Fibroblast of skin of left quadriceps (primary cell): ENCODE measurements around the gene THRA.

Experiments
- DNase-seq, 2 experiments: peaks; one replicate each; pipeline ENCODE4 v3.0.0-alpha.2; 2013; ENCODE audit warnings: low read depth in 2 of 2

THRA gene

GRCh38 chr17:40084477-40084876 is 21.7 kb downstream of the THRA start:
- no peak for DNase-seq

GRCh38 chr17:40086150-40087044 is 23.6 kb downstream of the THRA start:
- no peak for DNase-seq

- DNase-seq, result no peak
Observed at GRCh38 chr17:40087049-40087794, 24.5 kb downstream of the THRA start.

GRCh38 chr17:40087903-40088718 is 25.3 kb downstream of the THRA start:
- no peak for DNase-seq

GRCh38 chr17:40089077-40089895 is 26.5 kb downstream of the THRA start:
- DNase-seq, result no peak

- DNase-seq, result no peak
Observed at GRCh38 chr17:40090237-40091119, 27.7 kb downstream of the THRA start.

GRCh38 chr17:40091691-40092397 is 29.1 kb downstream of the THRA start:
- DNase-seq, result no peak

GRCh38 chr17:40092581-40092980 is 29.8 kb downstream of the THRA start:
- no peak for DNase-seq

GRCh38 chr17:40093005-40093579 is 30.3 kb downstream of the THRA start:
- no peak for DNase-seq

- no peak for DNase-seq
Observed at GRCh38 chr17:40093580-40094201, 30.9 kb downstream of the THRA start.

- no peak for DNase-seq
Observed at GRCh38 chr17:40094874-40095273, 32.1 kb downstream of the THRA start.

GRCh38 chr17:40095351-40095943 is 32.7 kb downstream of the THRA start:
- no peak for DNase-seq

- DNase-seq, result no peak
Observed at GRCh38 chr17:40095944-40096791, 33.4 kb downstream of the THRA start.

- DNase-seq, result no peak
Observed at GRCh38 chr17:40097087-40097486, 34.3 kb downstream of the THRA start.

- no peak for DNase-seq
Observed at GRCh38 chr17:40097931-40098845, 35.4 kb downstream of the THRA start.
